Lower lobe of right lung (tissue), 2 donors: Measurements from ENCODE around the gene MAPKAPK3. TPM values are rescaled to one million over a fixed set of nuclear protein-coding genes. Genes with fewer than 3 reads are reported as not detected.

Experiments
- ATAC-seq, 2 donors: fragments of 200-7000 bp; cut with Tn5 transposase; one replicate each; pipeline ENCODE4 v1.9.1; 2020 to 2022; ENCODE audit warnings: mild to moderate bottlenecking in 2 of 2, moderate library complexity in 2 of 2
- DNase-seq: peaks from one replicate; pipeline ENCODE4 v3.0.0-alpha.2; 2020
- H3K27ac ChIP-seq: fragments of 200-600 bp; one replicate; pipeline ENCODE4 v1.8.0; 2022
- H3K27me3 ChIP-seq: fragments of 200-600 bp; one replicate; pipeline ENCODE4 v1.8.0; 2022; ENCODE audit warnings: low read depth
- H3K36me3 ChIP-seq: fragments of 200-600 bp; one replicate; pipeline ENCODE4 v1.8.0; 2022; ENCODE audit warnings: mild to moderate bottlenecking
- H3K4me1 ChIP-seq: fragments of 200-600 bp; one replicate; pipeline ENCODE4 v1.8.0; 2022
- H3K4me3 ChIP-seq: fragments of 200-600 bp; one replicate; pipeline ENCODE4 v1.8.0; 2022; ENCODE audit warnings: mild to moderate bottlenecking
- H3K9me3 ChIP-seq: fragments of 200-600 bp; one replicate; pipeline ENCODE4 v1.8.0; 2022
- CTCF ChIP-seq: fragments of 200-600 bp; IDR thresholded peaks from one replicate; pipeline ENCODE4 v1.8.0; 2022; ENCODE audit warnings: antibody characterized with exemption, mild to moderate bottlenecking
- intact Hi-C: fragments of 100-400 bp; cut with DNase I; formaldehyde crosslinking; loops from one replicate; pipeline ENCODE4 v1.11.0; 2022
- total RNA-seq: library from RNA; stranded (reverse); fragmentation: NEBNext Ultra II Directional; extraction: Animal tissue kit (Norgen Biotek cat#: 25700); gene quantifications from one replicate; pipeline ENCODE4 v1.2.1, GENCODE V29; 2021
- donor health status: DM: no; HTN: yes; CAD: no; lungs with severe emphysema.

MAPKAPK3 gene
- total RNA-seq, 1 donor from 2014 or later: 68.6 TPM

GRCh38 chr3:50630877-50631276 is 13.9 kb downstream of the MAPKAPK3 start:
- Histone ChIP-seq H3K4me3 (no peak overlapping the region), H3K9me3 (no peaks in the 10 kb centered on the region), H3K27me3 (no peaks in the 10 kb centered on the region), H3K27ac (no peak overlapping the region), H3K4me1 (peaks cover 40% of the 10 kb centered on the region), H3K36me3 (no peaks in the 10 kb centered on the region)
- TF ChIP-seq CTCF: no peak
- ATAC-seq (no peak), DNase-seq (no peak)
- intact Hi-C loops: no loop called here

- Histone ChIP-seq H3K36me3 (no peaks in the 10 kb centered on the region), H3K27ac (no peak overlapping the region), H3K27me3 (no peaks in the 10 kb centered on the region), H3K9me3 (no peaks in the 10 kb centered on the region), H3K4me3 (no peak overlapping the region), H3K4me1 (peaks cover 33% of the 10 kb centered on the region)
- intact Hi-C loops: no loop called here
- TF ChIP-seq CTCF: no peak
- no peak for DNase-seq
- peak in 1 of 2 donors; percentile 29 for ATAC-seq
These were observed 15.5 kb downstream of the MAPKAPK3 start for GRCh38 chr3:50632450-50632849.

GRCh38 chr3:50633230-50633790 is 16.4 kb downstream of the MAPKAPK3 start:
- H3K27me3 ChIP-seq: no peaks in the 10 kb centered on the region
- no peak overlapping the region for H3K4me3 ChIP-seq
- ATAC-seq (peak in 1 of 2 donors; percentile 13), DNase-seq (no peak)
- no peaks in the 10 kb centered on the region for H3K36me3 ChIP-seq
- H3K4me1 ChIP-seq: peaks cover 24% of the 10 kb centered on the region
- H3K9me3 ChIP-seq: no peaks in the 10 kb centered on the region
- no peak overlapping the region for H3K27ac ChIP-seq
- intact Hi-C loops: no loop called here
- TF ChIP-seq CTCF: no peak

GRCh38 chr3:50635066-50635465 is 18.1 kb downstream of the MAPKAPK3 start:
- no peak for TF ChIP-seq CTCF
- Histone ChIP-seq H3K36me3 (peaks cover 8% of the 10 kb centered on the region), H3K4me3 (no peak overlapping the region), H3K4me1 (peaks cover 14% of the 10 kb centered on the region), H3K27ac (no peak overlapping the region), H3K27me3 (no peaks in the 10 kb centered on the region), H3K9me3 (no peaks in the 10 kb centered on the region)
- ATAC-seq (no peak), DNase-seq (no peak)
- intact Hi-C loops: no loop called here

GRCh38 chr3:50637011-50637410 is 20.1 kb downstream of the MAPKAPK3 start:
- DNase-seq: no peak
- TF ChIP-seq CTCF: no peak
- intact Hi-C loops: no loop called here
- no peak for ATAC-seq
- H3K4me1 ChIP-seq: peaks cover 9% of the 10 kb centered on the region
- H3K9me3 ChIP-seq: no peaks in the 10 kb centered on the region
- H3K27ac ChIP-seq: no peak overlapping the region
- no peak overlapping the region for H3K4me3 ChIP-seq
- peaks cover 28% of the 10 kb centered on the region for H3K36me3 ChIP-seq
- H3K27me3 ChIP-seq: no peaks in the 10 kb centered on the region
